Smooth muscle cell (in vitro differentiated cells): ENCODE data around the gene AIFM2. TPM values are rescaled to one million over a fixed set of nuclear protein-coding genes. Genes with fewer than 3 reads are reported as not detected.

Experiments
- DNase-seq: peaks from one replicate; lab custom pipeline; 2025; ENCODE audit not compliant: unreplicated experiment; lab: John Stamatoyannopoulos, UW
- H2AFZ ChIP-seq: fragments of 200-600 bp; sonication (generic); 2 replicates; pipeline ENCODE4 v1.6.0; 2016; ENCODE audit warnings: antibody characterized with exemption, low read depth, mild to moderate bottlenecking
- H3F3A ChIP-seq: fragments of 200-600 bp; sonication (generic); 2 replicates; pipeline ENCODE4 v1.6.0; 2017; ENCODE audit warnings: antibody characterized with exemption, low read depth
- H3K27ac ChIP-seq: fragments of 200-600 bp; sonication (generic); 2 replicates; pipeline ENCODE4 v1.5.1; 2016; ENCODE audit warnings: low read depth, mild to moderate bottlenecking
- H3K27me3 ChIP-seq: fragments of 200-600 bp; sonication (generic); 2 replicates; pipeline ENCODE4 v1.6.1; 2016; ENCODE audit warnings: low read depth, mild to moderate bottlenecking
- H3K36me3 ChIP-seq: fragments of 200-600 bp; sonication (generic); 2 replicates; pipeline ENCODE4 v1.5.1; 2016; ENCODE audit warnings: low read depth
- H3K4me1 ChIP-seq: fragments of 200-600 bp; sonication (generic); 2 replicates; pipeline ENCODE4 v1.5.1; 2016; ENCODE audit warnings: low read depth
- H3K4me2 ChIP-seq: fragments of 200-600 bp; sonication (generic); 2 replicates; pipeline ENCODE4 v1.6.0; 2016; ENCODE audit warnings: mild to moderate bottlenecking
- H3K4me3 ChIP-seq: fragments of 200-600 bp; sonication (generic); 2 replicates; pipeline ENCODE4 v1.5.1; 2016; ENCODE audit warnings: mild to moderate bottlenecking
- H3K79me2 ChIP-seq: fragments of 200-600 bp; sonication (generic); 2 replicates; pipeline ENCODE4 v1.6.0; 2016; ENCODE audit warnings: low read depth, mild to moderate bottlenecking
- H3K9ac ChIP-seq: fragments of 200-600 bp; sonication (generic); 2 replicates; pipeline ENCODE4 v1.6.0; 2016; ENCODE audit warnings: low read depth
- H3K9me3 ChIP-seq: fragments of 200-600 bp; sonication (generic); replicated peaks from 2 replicates; pipeline ENCODE4 v1.5.1; 2016; ENCODE audit warnings: low read depth
- H4K20me1 ChIP-seq: fragments of 200-600 bp; sonication (generic); 2 replicates; pipeline ENCODE4 v1.6.0; 2016; ENCODE audit warnings: low read depth
- CTCF ChIP-seq: fragments of 200-600 bp; sonication (generic); IDR thresholded peaks from 2 replicates; pipeline ENCODE4 v1.5.1; 2017; ENCODE audit warnings: borderline replicate concordance, mild to moderate bottlenecking, antibody characterized with exemption; ENCODE audit not compliant: insufficient read depth, poor library complexity, severe bottlenecking
- WGBS: methylation state at CpG from one replicate; pipeline ENCODE4 v1.1.7; 2016; ENCODE audit warnings: low lambda C conversion rate; 5-methylcytosine and 5-hydroxymethylcytosine counted together
- polyA plus RNA-seq: library from polyadenylated mRNA; unstranded; fragments of >200 nt; fragmentation: Nextera tagmentation; extraction: Ambion mirVana; gene quantifications from 2 replicates; pipeline ENCODE4 v1.2.1, GENCODE V29; 2016
- total RNA-seq: library from RNA; depleted of rRNA; stranded (reverse); fragments of >200 nt; gene quantifications from 2 replicates; pipeline ENCODE4 v1.2.3, GENCODE V29; 2014

AIFM2 gene
- total and polyA plus RNA-seq, 2 experiments from 2014 or later: 2.2 to 3.6 TPM

GRCh38 chr10:70093335-70093944, 39.2 kb downstream of the AIFM2 start:
- Histone ChIP-seq H3K9me3 (no peaks in the 10 kb centered on the region), H3K36me3 (no peaks in the 10 kb centered on the region), H3K4me2 (no peak overlapping the region), H2AFZ (no peak overlapping the region), H3K4me3 (no peak overlapping the region), H3K27ac (no peak overlapping the region), H3K9ac (no peak overlapping the region), H4K20me1 (no peaks in the 10 kb centered on the region), H3K27me3 (no peaks in the 10 kb centered on the region), H3K79me2 (no peaks in the 10 kb centered on the region), H3F3A (no peaks in the 10 kb centered on the region), H3K4me1 (no peaks in the 10 kb centered on the region)
- TF ChIP-seq CTCF: no peak
- 90% methylated on average over 9 of the region's 9 CpGs for WGBS
- no peak for DNase-seq

- Histone ChIP-seq H3K79me2 (no peaks in the 10 kb centered on the region), H3F3A (no peaks in the 10 kb centered on the region), H2AFZ (no peak overlapping the region), H3K4me2 (no peak overlapping the region), H3K27ac (no peak overlapping the region), H3K27me3 (no peaks in the 10 kb centered on the region), H3K9ac (no peak overlapping the region), H3K9me3 (no peaks in the 10 kb centered on the region), H3K36me3 (no peaks in the 10 kb centered on the region), H3K4me1 (no peaks in the 10 kb centered on the region), H3K4me3 (no peak overlapping the region), H4K20me1 (no peaks in the 10 kb centered on the region)
- 93% methylated on average over 7 of the region's 7 CpGs for WGBS
- no peak for TF ChIP-seq CTCF
- no peak for DNase-seq
These were observed 40.3 kb downstream of the AIFM2 start for GRCh38 chr10:70092389-70092718.

GRCh38 chr10:70090951-70091350, 41.7 kb downstream of the AIFM2 start:
- Histone ChIP-seq H3K4me3 (no peak overlapping the region), H3K9ac (no peak overlapping the region), H3F3A (no peaks in the 10 kb centered on the region), H3K27ac (no peak overlapping the region), H4K20me1 (no peaks in the 10 kb centered on the region), H3K4me1 (no peaks in the 10 kb centered on the region), H3K9me3 (no peaks in the 10 kb centered on the region), H2AFZ (no peak overlapping the region), H3K36me3 (no peaks in the 10 kb centered on the region), H3K4me2 (no peak overlapping the region), H3K79me2 (no peaks in the 10 kb centered on the region), H3K27me3 (no peaks in the 10 kb centered on the region)
- DNase-seq: no peak
- TF ChIP-seq CTCF: no peak
- WGBS: 92% methylated on average over 5 of the region's 5 CpGs

- H3K9ac ChIP-seq: no peak overlapping the region
- no peaks in the 10 kb centered on the region for H3K27me3 ChIP-seq
- H3K9me3 ChIP-seq: no peaks in the 10 kb centered on the region
- no peak overlapping the region for H3K4me2 ChIP-seq
- H4K20me1 ChIP-seq: no peaks in the 10 kb centered on the region
- no peaks in the 10 kb centered on the region for H3K36me3 ChIP-seq
- no peak for DNase-seq
- no peak overlapping the region for H3K4me3 ChIP-seq
- no peak for TF ChIP-seq CTCF
- H3K4me1 ChIP-seq: no peaks in the 10 kb centered on the region
- no peak overlapping the region for H2AFZ ChIP-seq
- WGBS: 88% methylated on average over 8 of the region's 8 CpGs
- H3K27ac ChIP-seq: no peak overlapping the region
- no peaks in the 10 kb centered on the region for H3K79me2 ChIP-seq
- no peaks in the 10 kb centered on the region for H3F3A ChIP-seq
These were observed 42.6 kb downstream of the AIFM2 start for GRCh38 chr10:70090013-70090412.
